Motor neuron (in vitro differentiated cells): Measurements from ENCODE around the gene GPR42. TPM values are rescaled to one million over a fixed set of nuclear protein-coding genes. Genes with fewer than 3 reads are reported as not detected.

ENCODE experiments used
- total RNA-seq, 8 experiments: library from RNA; unstranded; fragments of 300-600 nt; gene quantifications; 2 replicates each; pipeline versions ENCODE4 v1.2.3 to v1.2.4, GENCODE V29; 2022

GPR42 gene
- total RNA-seq, 8 experiments from 2014 or later: 0.08 to 0.33 (median 0.15) TPM; not detected in 5

Other genes starting within 250 kb of the GPR42 start
- gene LGI4, start 236.0 kb upstream of the GPR42 start, total RNA-seq: 1 to 10 TPM in 7 of 8 experiments, under 1 TPM in 1; 0.49 to 3.5 (median 1.7) TPM
- gene FXYD1, start 232.2 kb upstream of the GPR42 start, total RNA-seq: 10 to 100 TPM in 2 of 8 experiments, 1 to 10 TPM in 6; 1.2 to 10.7 (median 3.1) TPM
- gene FXYD7, start 227.8 kb upstream of the GPR42 start, total RNA-seq: 10 to 100 TPM in 3 of 8 experiments, 1 to 10 TPM in 3, not detected in 2; 1.1 to 27.8 (median 14.5) TPM
- gene FXYD5, start 216.3 kb upstream of the GPR42 start, total RNA-seq: 100 to 1,000 TPM in 1 of 8 experiments, 10 to 100 TPM in 5, 1 to 10 TPM in 2; 7.1 to 201 (median 14.7) TPM
- gene FAM187B, start 142.3 kb upstream of the GPR42 start, total RNA-seq: not detected
- gene LSR, start 122.1 kb upstream of the GPR42 start, total RNA-seq: 1 to 10 TPM; 1.1 to 8.6 (median 2.6) TPM
- 10 to 100 TPM; 37.2 to 74.3 (median 64.5) TPM for gene USF2, start 102.1 kb upstream of the GPR42 start, total RNA-seq
- gene HAMP, start 88.5 kb upstream of the GPR42 start, total RNA-seq: under 1 TPM in 6 of 8 experiments, not detected in 2; 0.15 to 0.62 (median 0.24) TPM
- under 1 TPM in 3 of 8 experiments, not detected in 5; 0.42 to 0.73 (median 0.62) TPM for gene MAG, start 78.9 kb upstream of the GPR42 start, total RNA-seq
- gene CD22, start 41.9 kb upstream of the GPR42 start, total RNA-seq: 1 to 10 TPM in 3 of 8 experiments, under 1 TPM in 3, not detected in 2; 0.27 to 1.8 (median 0.93) TPM
- under 1 TPM in 4 of 8 experiments, not detected in 4; 0.08 to 0.43 (median 0.10) TPM for gene FFAR1, start 23.2 kb upstream of the GPR42 start, total RNA-seq
- gene FFAR3, start 12.6 kb upstream of the GPR42 start, total RNA-seq: under 1 TPM in 2 of 8 experiments, not detected in 6; 0.31 to 0.52 TPM
- under 1 TPM in 4 of 8 experiments, not detected in 4; 0.13 to 0.52 (median 0.14) TPM for gene FFAR2, start 77.2 kb downstream of the GPR42 start, total RNA-seq
- gene KRTDAP, start 119.4 kb downstream of the GPR42 start, total RNA-seq: not detected
- 10 to 100 TPM in 2 of 8 experiments, 1 to 10 TPM in 3, under 1 TPM in 2, not detected in 1; 0.14 to 49.2 (median 3.1) TPM for gene DMKN, start 142.6 kb downstream of the GPR42 start, total RNA-seq
- 1 to 10 TPM in 2 of 8 experiments, under 1 TPM in 6; 0.11 to 3.5 (median 0.41) TPM for gene SBSN, start 157.2 kb downstream of the GPR42 start, total RNA-seq
- gene GAPDHS, start 162.4 kb downstream of the GPR42 start, total RNA-seq: not detected
- gene TMEM147, start 174.6 kb downstream of the GPR42 start, total RNA-seq: 100 to 1,000 TPM in 2 of 8 experiments, 10 to 100 TPM in 6; 70.4 to 130 (median 89.3) TPM
- under 1 TPM in 5 of 8 experiments, not detected in 3; 0.05 to 0.25 (median 0.11) TPM for gene ATP4A, start 192.6 kb downstream of the GPR42 start, total RNA-seq
- gene PMIS2, start 215.1 kb downstream of the GPR42 start, total RNA-seq: under 1 TPM in 1 of 8 experiments, not detected in 7; 0.66 TPM
- 10 to 100 TPM in 3 of 8 experiments, 1 to 10 TPM in 5; 2.7 to 14.3 (median 9.4) TPM for gene HAUS5, start 241.7 kb downstream of the GPR42 start, total RNA-seq